ENCODE results near the gene RAB40B.

GRCh38 chr17:82656266-82656665 is 42.2 kb downstream of the RAB40B start:
- TF ChIP-seq, protein P1, sequence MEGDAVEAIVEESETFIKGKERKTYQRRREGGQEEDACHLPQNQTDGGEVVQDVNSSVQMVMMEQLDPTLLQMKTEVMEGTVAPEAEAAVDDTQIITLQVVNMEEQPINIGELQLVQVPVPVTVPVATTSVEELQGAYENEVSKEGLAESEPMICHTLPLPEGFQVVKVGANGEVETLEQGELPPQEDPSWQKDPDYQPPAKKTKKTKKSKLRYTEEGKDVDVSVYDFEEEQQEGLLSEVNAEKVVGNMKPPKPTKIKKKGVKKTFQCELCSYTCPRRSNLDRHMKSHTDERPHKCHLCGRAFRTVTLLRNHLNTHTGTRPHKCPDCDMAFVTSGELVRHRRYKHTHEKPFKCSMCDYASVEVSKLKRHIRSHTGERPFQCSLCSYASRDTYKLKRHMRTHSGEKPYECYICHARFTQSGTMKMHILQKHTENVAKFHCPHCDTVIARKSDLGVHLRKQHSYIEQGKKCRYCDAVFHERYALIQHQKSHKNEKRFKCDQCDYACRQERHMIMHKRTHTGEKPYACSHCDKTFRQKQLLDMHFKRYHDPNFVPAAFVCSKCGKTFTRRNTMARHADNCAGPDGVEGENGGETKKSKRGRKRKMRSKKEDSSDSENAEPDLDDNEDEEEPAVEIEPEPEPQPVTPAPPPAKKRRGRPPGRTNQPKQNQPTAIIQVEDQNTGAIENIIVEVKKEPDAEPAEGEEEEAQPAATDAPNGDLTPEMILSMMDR (IDR thresholded peaks at IDR 0.05), result no peak
- no peak for TF ChIP-seq POLR2AphosphoS5 (IDR thresholded peaks at IDR 0.05)

Data from breast epithelium (tissue), 3 donors.